Breast epithelium (tissue), 3 donors: ENCODE results near the gene ZFR2.

ENCODE experiments used
- POLR2A ChIP-seq: fragments of 450-650 bp; IDR thresholded peaks from one replicate; pipeline ENCODE4 v1.6.1; 2016; ENCODE audit warnings: antibody characterized with exemption, mild to moderate bottlenecking, moderate library complexity
- TF ChIP-seq, protein P1 (sequence below), 3 donors: fragments of 450-650 bp; IDR thresholded peaks; one replicate each; pipeline ENCODE4 v1.5.1; 2016 to 2017; ENCODE audit warnings: antibody characterized with exemption in 3 of 3, mild to moderate bottlenecking in 3 of 3, moderate library complexity in 3 of 3

DNA sequence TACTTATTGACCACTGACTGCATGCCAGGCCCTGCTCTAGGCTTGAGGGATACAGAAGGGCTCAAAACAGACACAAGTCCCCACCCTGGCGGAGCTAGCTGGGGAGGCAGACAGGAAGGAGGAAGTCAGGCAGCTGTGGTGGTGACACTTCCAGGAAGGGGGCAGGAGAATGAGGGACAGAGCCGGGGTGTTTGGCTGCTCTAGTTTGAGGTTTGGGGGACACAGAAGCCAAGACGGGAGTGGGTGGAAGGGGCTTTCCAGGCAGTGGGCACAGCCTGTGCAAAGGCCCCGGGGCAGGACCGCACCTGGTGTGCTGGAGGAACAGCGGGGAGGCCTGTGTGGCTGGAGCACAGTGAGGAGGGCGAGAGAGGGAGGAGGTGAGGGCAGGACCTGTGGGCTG lies 102.3 kb downstream of the ZFR2 start:
- TF ChIP-seq, protein P1, sequence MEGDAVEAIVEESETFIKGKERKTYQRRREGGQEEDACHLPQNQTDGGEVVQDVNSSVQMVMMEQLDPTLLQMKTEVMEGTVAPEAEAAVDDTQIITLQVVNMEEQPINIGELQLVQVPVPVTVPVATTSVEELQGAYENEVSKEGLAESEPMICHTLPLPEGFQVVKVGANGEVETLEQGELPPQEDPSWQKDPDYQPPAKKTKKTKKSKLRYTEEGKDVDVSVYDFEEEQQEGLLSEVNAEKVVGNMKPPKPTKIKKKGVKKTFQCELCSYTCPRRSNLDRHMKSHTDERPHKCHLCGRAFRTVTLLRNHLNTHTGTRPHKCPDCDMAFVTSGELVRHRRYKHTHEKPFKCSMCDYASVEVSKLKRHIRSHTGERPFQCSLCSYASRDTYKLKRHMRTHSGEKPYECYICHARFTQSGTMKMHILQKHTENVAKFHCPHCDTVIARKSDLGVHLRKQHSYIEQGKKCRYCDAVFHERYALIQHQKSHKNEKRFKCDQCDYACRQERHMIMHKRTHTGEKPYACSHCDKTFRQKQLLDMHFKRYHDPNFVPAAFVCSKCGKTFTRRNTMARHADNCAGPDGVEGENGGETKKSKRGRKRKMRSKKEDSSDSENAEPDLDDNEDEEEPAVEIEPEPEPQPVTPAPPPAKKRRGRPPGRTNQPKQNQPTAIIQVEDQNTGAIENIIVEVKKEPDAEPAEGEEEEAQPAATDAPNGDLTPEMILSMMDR (IDR thresholded peaks at IDR 0.05), result no peak
- TF ChIP-seq POLR2A, result no peak
